ENCODE data around the gene ANKS1A. TPM values are rescaled to one million over a fixed set of nuclear protein-coding genes. Genes with fewer than 3 reads are reported as not detected.

Gene ANKS1A
- total and polyA plus RNA-seq, 11 donors: 11.0 to 49.5 (median 29.3) TPM

GRCh38 chr6:35064757-35065440, 175.8 kb downstream of the ANKS1A start:
- Histone ChIP-seq H3K27me3 (no peaks in the 10 kb centered on the region), H3K9me3 (no peaks in the 10 kb centered on the region), H3K27ac (peak overlapping the region in 11 of 12 donors; percentile 38 to 84 (median 76)), H3K36me3 (peaks cover 0 to 77% (median 63%) of the 10 kb centered on the region in 9 donors), H3K4me3 (no peak overlapping the region), H3K4me1 (peaks cover 0 to 55% (median 24%) of the 10 kb centered on the region in 12 donors)
- DNase-seq: no peak
- peak in 3 of 4 donors; percentile 6 to 23 (median 6) for ATAC-seq
- intact Hi-C loops (cut with DNase I): loop anchor here in 4 of 10 donors (5.0 kb wide), 3 partner anchors 48 to 73 kb away; no protein-coding TSS in a partner anchor
- 51 to 65% (median 61%) methylated on average over 8 of the region's 8 CpGs for WGBS, 4 donors
- TF ChIP-seq POLR2A (IDR thresholded peaks at IDR 0.05) (no peak), CTCF (IDR thresholded peaks at IDR 0.05) (peak in 1 of 12 donors; percentile 11)

- intact Hi-C loops (cut with DNase I): loop anchor here in 1 of 10 donors (5.0 kb wide), 1 partner anchor 68 kb away; no protein-coding TSS in a partner anchor
- DNase-seq (no peak), ATAC-seq (peak in 1 of 4 donors; percentile 1)
- H3K27ac ChIP-seq: peak overlapping the region in 8 of 12 donors; percentile 60 to 84 (median 76)
- peaks cover 0 to 49% (median 24%) of the 10 kb centered on the region in 12 donors for H3K4me1 ChIP-seq
- H3K27me3 ChIP-seq: no peaks in the 10 kb centered on the region
- WGBS, 4 donors: 68 to 83% (median 72%) methylated on average over 8 to 9 of the region's 9 CpGs
- no peak overlapping the region for H3K4me3 ChIP-seq
- no peaks in the 10 kb centered on the region for H3K9me3 ChIP-seq
- peaks cover 0 to 77% (median 59%) of the 10 kb centered on the region in 9 donors for H3K36me3 ChIP-seq
- no peak for TF ChIP-seq POLR2A (IDR thresholded peaks at IDR 0.05)
- TF ChIP-seq CTCF (IDR thresholded peaks at IDR 0.05): no peak
Measured at GRCh38 chr6:35065441-35065800, 176.4 kb downstream of the ANKS1A start.

GRCh38 chr6:35065870-35066269, 176.8 kb downstream of the ANKS1A start:
- 78 to 87% (median 81%) methylated on average over 13 of the region's 13 CpGs for WGBS, 4 donors
- Histone ChIP-seq H3K36me3 (peaks cover 0 to 77% (median 59%) of the 10 kb centered on the region in 9 donors), H3K9me3 (no peaks in the 10 kb centered on the region), H3K4me1 (peaks cover 0 to 45% (median 24%) of the 10 kb centered on the region in 12 donors), H3K4me3 (no peak overlapping the region), H3K27me3 (no peaks in the 10 kb centered on the region), H3K27ac (peak overlapping the region in 4 of 12 donors; percentile 1 to 78 (median 74))
- ATAC-seq (no peak), DNase-seq (peak in 1 of 5 donors; percentile 33)
- TF ChIP-seq POLR2A (IDR thresholded peaks at IDR 0.05) (no peak), CTCF (IDR thresholded peaks at IDR 0.05) (no peak)
- intact Hi-C loops (cut with DNase I): loop anchor here in 1 of 10 donors (5.0 kb wide), 1 partner anchor 69 kb away; no protein-coding TSS in a partner anchor

- intact Hi-C loops (cut with DNase I): loop anchor here in 1 of 10 donors (5.0 kb wide), 1 partner anchor 70 kb away; no protein-coding TSS in a partner anchor
- no peak for ATAC-seq
- TF ChIP-seq CTCF (IDR thresholded peaks at IDR 0.05): no peak
- TF ChIP-seq POLR2A (IDR thresholded peaks at IDR 0.05): no peak
- no peaks in the 10 kb centered on the region for H3K9me3 ChIP-seq
- WGBS, 4 donors: 91 to 95% (median 94%) methylated on average over 11 of the region's 11 CpGs
- H3K27me3 ChIP-seq: no peaks in the 10 kb centered on the region
- peaks cover 0 to 76% (median 56%) of the 10 kb centered on the region in 9 donors for H3K36me3 ChIP-seq
- H3K4me1 ChIP-seq: peaks cover 0 to 44% (median 24%) of the 10 kb centered on the region in 12 donors
- peak overlapping the region in 1 of 12 donors; percentile 2 for H3K27ac ChIP-seq
- no peak for DNase-seq
- H3K4me3 ChIP-seq: no peak overlapping the region
Measured at GRCh38 chr6:35067234-35067633, 178.2 kb downstream of the ANKS1A start.
